SK-N-SH treated with all-trans-retinoic acid at 6 μM for 48 hours (cell line): ENCODE results near the gene CCDC196.

Experiments
- ARNTL ChIP-seq: fragments of 450-650 bp; formaldehyde crosslinking; IDR thresholded peaks from 2 replicates; pipeline ENCODE4 v1.5.0; 2020; ENCODE audit warnings: low read depth, mild to moderate bottlenecking, moderate library complexity, borderline replicate concordance
- BACH2 ChIP-seq: fragments of 250-450 bp; sonication (Bioruptor Pico); IDR thresholded peaks from 2 replicates; pipeline ENCODE4 v1.9.0; 2021; ENCODE audit warnings: mild to moderate bottlenecking, borderline replicate concordance
- CSDC2 ChIP-seq: fragments of 250-450 bp; sonication (Bioruptor Pico); IDR thresholded peaks from 2 replicates; pipeline ENCODE4 v1.5.0; 2020; ENCODE audit warnings: mild to moderate bottlenecking, moderate library complexity
- ISL1 ChIP-seq: fragments of 250-450 bp; sonication (Bioruptor Pico); IDR thresholded peaks from 2 replicates; pipeline ENCODE4 v2.1.2; 2022; ENCODE audit warnings: mild to moderate bottlenecking, moderate library complexity
- OSR1 ChIP-seq: fragments of 250-450 bp; sonication (Bioruptor Pico); IDR thresholded peaks from 2 replicates; pipeline ENCODE4 v1.8.0; 2022; ENCODE audit warnings: moderate library complexity, mild to moderate bottlenecking, inconsistent platforms
- PPARA ChIP-seq: fragments of 250-450 bp; sonication (Bioruptor Pico); IDR thresholded peaks from 2 replicates; pipeline ENCODE4 v1.5.0; 2020; ENCODE audit warnings: mild to moderate bottlenecking, borderline replicate concordance
- RARB ChIP-seq: fragments of 250-450 bp; sonication (Bioruptor Pico); IDR thresholded peaks from 2 replicates; pipeline ENCODE4 v1.8.0; 2021; ENCODE audit warnings: mild to moderate bottlenecking, moderate library complexity
- SNAI2 ChIP-seq: fragments of 250-450 bp; sonication (Bioruptor Pico); IDR thresholded peaks from 2 replicates; pipeline ENCODE4 v1.5.0; 2020; ENCODE audit warnings: mild to moderate bottlenecking, moderate library complexity
- ZNF70 ChIP-seq: fragments of 450-650 bp; formaldehyde crosslinking; IDR thresholded peaks from 2 replicates; pipeline ENCODE4 v1.5.0; 2020; ENCODE audit warnings: mild to moderate bottlenecking, moderate library complexity
- TF ChIP-seq, protein P1 (sequence below): fragments of 250-450 bp; sonication (Bioruptor Pico); IDR thresholded peaks from 2 replicates; pipeline ENCODE4 v1.8.0; 2020; ENCODE audit warnings: mild to moderate bottlenecking, moderate library complexity, borderline replicate concordance
- TF ChIP-seq, protein P2 (sequence below): fragments of 250-450 bp; sonication (Bioruptor Pico); IDR thresholded peaks from 2 replicates; pipeline ENCODE4 v1.5.1; 2020; ENCODE audit warnings: low read depth, mild to moderate bottlenecking, moderate library complexity

DNA sequence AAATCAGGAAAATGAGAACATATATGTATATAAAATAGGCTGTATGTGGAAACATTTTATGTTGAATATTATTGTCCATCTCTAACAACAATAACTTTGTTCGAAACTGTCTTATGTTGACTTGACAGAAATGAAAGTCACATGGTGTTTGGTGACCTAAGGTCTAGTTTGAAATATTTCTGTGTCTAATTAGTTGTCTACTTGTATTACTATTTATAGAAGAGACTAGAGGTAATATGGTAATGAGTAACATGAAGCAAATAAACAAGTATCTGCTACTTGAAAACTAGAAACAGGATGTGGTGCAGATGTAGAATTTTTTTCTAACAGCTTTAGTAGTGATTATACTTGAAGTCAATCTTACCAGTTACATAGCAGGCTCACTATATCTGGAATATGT, 25.7 kb downstream of the CCDC196 start:
- TF ChIP-seq ARNTL (CRISPR knock-in tag) = no peak
- TF ChIP-seq RARB (CRISPR knock-in tag) = no peak
- no peak for TF ChIP-seq ISL1 (CRISPR knock-in tag)
- TF ChIP-seq OSR1 (CRISPR knock-in tag) = no peak
- no peak for TF ChIP-seq ZNF70 (CRISPR knock-in tag)
- TF ChIP-seq, protein P1, sequence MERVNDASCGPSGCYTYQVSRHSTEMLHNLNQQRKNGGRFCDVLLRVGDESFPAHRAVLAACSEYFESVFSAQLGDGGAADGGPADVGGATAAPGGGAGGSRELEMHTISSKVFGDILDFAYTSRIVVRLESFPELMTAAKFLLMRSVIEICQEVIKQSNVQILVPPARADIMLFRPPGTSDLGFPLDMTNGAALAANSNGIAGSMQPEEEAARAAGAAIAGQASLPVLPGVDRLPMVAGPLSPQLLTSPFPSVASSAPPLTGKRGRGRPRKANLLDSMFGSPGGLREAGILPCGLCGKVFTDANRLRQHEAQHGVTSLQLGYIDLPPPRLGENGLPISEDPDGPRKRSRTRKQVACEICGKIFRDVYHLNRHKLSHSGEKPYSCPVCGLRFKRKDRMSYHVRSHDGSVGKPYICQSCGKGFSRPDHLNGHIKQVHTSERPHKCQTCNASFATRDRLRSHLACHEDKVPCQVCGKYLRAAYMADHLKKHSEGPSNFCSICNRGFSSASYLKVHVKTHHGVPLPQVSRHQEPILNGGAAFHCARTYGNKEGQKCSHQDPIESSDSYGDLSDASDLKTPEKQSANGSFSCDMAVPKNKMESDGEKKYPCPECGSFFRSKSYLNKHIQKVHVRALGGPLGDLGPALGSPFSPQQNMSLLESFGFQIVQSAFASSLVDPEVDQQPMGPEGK (CRISPR knock-in tag) = no peak
- TF ChIP-seq, protein P2, sequence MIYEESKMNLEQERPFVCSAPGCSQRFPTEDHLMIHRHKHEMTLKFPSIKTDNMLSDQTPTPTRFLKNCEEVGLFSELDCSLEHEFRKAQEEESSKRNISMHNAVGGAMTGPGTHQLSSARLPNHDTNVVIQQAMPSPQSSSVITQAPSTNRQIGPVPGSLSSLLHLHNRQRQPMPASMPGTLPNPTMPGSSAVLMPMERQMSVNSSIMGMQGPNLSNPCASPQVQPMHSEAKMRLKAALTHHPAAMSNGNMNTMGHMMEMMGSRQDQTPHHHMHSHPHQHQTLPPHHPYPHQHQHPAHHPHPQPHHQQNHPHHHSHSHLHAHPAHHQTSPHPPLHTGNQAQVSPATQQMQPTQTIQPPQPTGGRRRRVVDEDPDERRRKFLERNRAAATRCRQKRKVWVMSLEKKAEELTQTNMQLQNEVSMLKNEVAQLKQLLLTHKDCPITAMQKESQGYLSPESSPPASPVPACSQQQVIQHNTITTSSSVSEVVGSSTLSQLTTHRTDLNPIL (CRISPR knock-in tag) = no peak
- TF ChIP-seq BACH2 (CRISPR knock-in tag) = no peak
- no peak for TF ChIP-seq PPARA (CRISPR knock-in tag)
- TF ChIP-seq SNAI2 (CRISPR knock-in tag) = no peak
- no peak for TF ChIP-seq CSDC2 (CRISPR knock-in tag)
